ENCODE results near the gene UBN2.
"Not testable (repeated sequence)": the region's sequence is repeated elsewhere in the genome, so short reads cannot be mapped to it uniquely, and the experiment has no call there.

- not testable (repeated sequence) for TF ChIP-seq CTCF (conservative IDR thresholded peaks at IDR 0.05; ENCODE audit: low read length); EZH2phosphoT487 (IDR thresholded peaks at IDR 0.05; ENCODE audit: borderline replicate concordance)
Measured at GRCh38 chr7:139333443-139333842, 102.4 kb downstream of the UBN2 start.
